ENCODE data around the gene MGME1. TPM values are rescaled to one million over a fixed set of nuclear protein-coding genes. Genes with fewer than 3 reads are reported as not detected.

MGME1 gene
- total and polyA plus RNA-seq, 2 of the 13 experiments (the other 11 are each of a cell fraction or from before 2014, with no cell fraction given) = 36.7 to 66.6 TPM

- TF ChIP-seq ZNF343 (CRISPR knock-in tag; IDR thresholded peaks at IDR 0.05) = 0 out of 2 replicates have a peak, but pooled peaks have one; percentile 55
- TF ChIP-seq, protein P1, sequence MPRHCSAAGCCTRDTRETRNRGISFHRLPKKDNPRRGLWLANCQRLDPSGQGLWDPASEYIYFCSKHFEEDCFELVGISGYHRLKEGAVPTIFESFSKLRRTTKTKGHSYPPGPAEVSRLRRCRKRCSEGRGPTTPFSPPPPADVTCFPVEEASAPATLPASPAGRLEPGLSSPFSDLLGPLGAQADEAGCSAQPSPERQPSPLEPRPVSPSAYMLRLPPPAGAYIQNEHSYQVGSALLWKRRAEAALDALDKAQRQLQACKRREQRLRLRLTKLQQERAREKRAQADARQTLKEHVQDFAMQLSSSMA (CRISPR knock-in tag; IDR thresholded peaks at IDR 0.05) = 0 out of 2 replicates have a peak, but pooled peaks have one; percentile 26
- TF ChIP-seq ZNF607 (CRISPR knock-in tag; IDR thresholded peaks at IDR 0.05; ENCODE audit: borderline replicate concordance) = no peak
- TF ChIP-seq RNF219 (CRISPR knock-in tag; IDR thresholded peaks at IDR 0.05) = no peak
- TF ChIP-seq ZFP37 (CRISPR knock-in tag; IDR thresholded peaks at IDR 0.05; ENCODE audit: borderline replicate concordance) = no peak
- TF ChIP-seq ZNF124 (CRISPR knock-in tag; IDR thresholded peaks at IDR 0.05) = peak; percentile 86
- peak; percentile 95 for TF ChIP-seq TARDBP (CRISPR knock-in tag; IDR thresholded peaks at IDR 0.05)
- peak; percentile 88 for TF ChIP-seq PHF5A (CRISPR knock-in tag; IDR thresholded peaks at IDR 0.05; ENCODE audit: low read depth, unreplicated experiment)
- peak; percentile 91 for TF ChIP-seq ZMYM2 (CRISPR knock-in tag; IDR thresholded peaks at IDR 0.05)
- TF ChIP-seq ZNF577 (CRISPR knock-in tag; IDR thresholded peaks at IDR 0.05; ENCODE audit: borderline replicate concordance, low read depth) = no peak
- no peak for TF ChIP-seq RNF2 (conservative IDR thresholded peaks at IDR 0.05; ENCODE audit: low read depth)
- TF ChIP-seq HNF1B (CRISPR knock-in tag; IDR thresholded peaks at IDR 0.05) = peak; percentile 23; the same call in 1 of the 2 replicates
- TF ChIP-seq SOX13 (IDR thresholded peaks at IDR 0.05) = peak; percentile 82; the same call in 1 of the 2 replicates
- TF ChIP-seq SOX13 (CRISPR knock-in tag; conservative IDR thresholded peaks at IDR 0.05 in 1 of 2, IDR thresholded peaks at IDR 0.05 in 1 of 2) = peak in 1 of 2 experiments; percentile 92; a peak in 2 of 4 replicates
- peak; percentile 95 for TF ChIP-seq NCOR1 (IDR thresholded peaks at IDR 0.05; ENCODE audit: borderline replicate concordance, low read length)
- TF ChIP-seq ZNF639 (CRISPR knock-in tag; conservative IDR thresholded peaks at IDR 0.05) = 0 out of 2 replicates have a peak, but pooled peaks have one; percentile 34
- peak; percentile 29; the same call in 1 of the 2 replicates for TF ChIP-seq ZFP90 (CRISPR knock-in tag; IDR thresholded peaks at IDR 0.05; ENCODE audit: borderline replicate concordance)
- TF ChIP-seq ZNF549 (CRISPR knock-in tag; IDR thresholded peaks at IDR 0.05) = no peak
- peak; percentile 45; the same call in 1 of the 2 replicates for TF ChIP-seq ZBTB33 (CRISPR knock-in tag; IDR thresholded peaks at IDR 0.05)
- TF ChIP-seq SMC3 (IDR thresholded peaks at IDR 0.05; ENCODE audit: low read length) = peak; percentile 76
Observed at GRCh38 chr20:17985388-17986018, 16.7 kb downstream of the MGME1 start (continued).

All from HepG2 (cell line).